ENCODE measurements around the gene BAD. TPM values are rescaled to one million over a fixed set of nuclear protein-coding genes. Genes with fewer than 3 reads are reported as not detected.
"Not testable (repeated sequence)": the region's sequence is repeated elsewhere in the genome, so short reads cannot be mapped to it uniquely, and the experiment has no call there.

BAD gene
- total RNA-seq = 10 to 100 TPM; 38.3 to 43.9 TPM

DNA sequence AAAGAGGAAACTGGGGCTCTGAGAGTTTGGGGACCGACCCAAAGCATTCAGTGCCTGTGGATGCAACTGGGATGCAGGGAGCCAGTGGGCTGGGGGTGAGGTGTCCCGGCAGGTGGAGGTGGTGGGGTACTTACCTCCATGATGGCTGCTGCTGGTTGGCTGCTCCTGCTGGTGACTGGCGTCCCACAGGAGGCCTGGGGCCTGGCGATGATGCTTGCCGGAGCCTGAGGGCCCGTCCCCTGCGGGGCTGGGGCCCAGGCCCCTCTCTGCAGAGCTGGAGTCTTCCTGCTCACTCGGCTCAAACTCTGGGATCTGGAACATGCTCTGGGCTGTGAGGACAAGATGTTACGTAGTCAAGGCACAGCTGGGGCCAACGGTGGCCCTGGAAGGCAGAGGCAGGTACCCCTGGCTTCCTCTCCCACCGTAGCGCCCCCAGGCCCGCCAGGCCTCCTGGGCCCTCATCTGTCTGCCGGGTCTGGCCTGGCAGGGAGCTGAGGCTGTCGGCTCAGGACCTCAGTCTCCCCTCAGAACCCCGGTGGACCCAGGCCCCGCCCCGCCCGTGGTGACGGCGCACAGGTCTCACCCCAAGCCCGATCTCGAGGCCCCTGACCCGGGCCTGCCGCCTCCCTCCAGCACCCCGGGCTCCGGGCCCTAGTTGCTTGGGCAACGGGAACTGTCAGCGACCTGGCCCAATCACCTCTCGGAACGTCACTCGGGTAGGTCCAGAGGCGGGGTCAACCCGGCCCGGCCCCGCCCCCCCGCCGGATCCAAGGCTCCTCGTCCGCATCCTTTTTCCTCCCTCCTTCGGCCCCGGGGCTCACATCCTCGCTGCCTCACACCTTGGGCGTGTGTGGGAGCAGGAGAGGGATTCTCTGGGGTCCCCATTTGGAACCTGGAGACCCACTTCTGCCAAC, at the start of gene BAD:
BAD (minus strand) TSS at position 618 of the 914 bp plus-strand sequence; CDS start at position 321, 297 bp downstream.
- Mint-ChIP-seq H3K4me1 (ENCODE audit: low read depth) (peaks cover 25% of the 10 kb centered on the region), H3K36me3 (ENCODE audit: low read depth) (peaks cover 15% of the 10 kb centered on the region), H3K27me3 (ENCODE audit: low read depth) (no peaks in the 10 kb centered on the region), H3K4me3 (peak within 1 kb of the TSS; percentile 81), H3K9me3 (ENCODE audit: insufficient read depth) (no peaks in the 10 kb centered on the region), H3K27ac (peak within 1 kb of the TSS; percentile 89)
- ATAC-seq (peak; percentile 86), DNase-seq (peak; percentile 95)
- ChIA-PET POLR2A (interaction anchor here (0.5 to 7.8 kb wide), 11 partner anchors 12 to 247 kb away, joined by 3 to 79 read pairs (median 6); partner anchors contain the start of genes ESRRA, FERMT3, NUDT22 and PRDX5), CTCF (interaction anchor here (0.9 to 8.6 kb wide), 8 partner anchors 12 to 79 kb away, joined by 3 to 118 read pairs (median 6); partner anchors contain the start of genes CATSPERZ, ESRRA, FERMT3 and FKBP2)

DNA sequence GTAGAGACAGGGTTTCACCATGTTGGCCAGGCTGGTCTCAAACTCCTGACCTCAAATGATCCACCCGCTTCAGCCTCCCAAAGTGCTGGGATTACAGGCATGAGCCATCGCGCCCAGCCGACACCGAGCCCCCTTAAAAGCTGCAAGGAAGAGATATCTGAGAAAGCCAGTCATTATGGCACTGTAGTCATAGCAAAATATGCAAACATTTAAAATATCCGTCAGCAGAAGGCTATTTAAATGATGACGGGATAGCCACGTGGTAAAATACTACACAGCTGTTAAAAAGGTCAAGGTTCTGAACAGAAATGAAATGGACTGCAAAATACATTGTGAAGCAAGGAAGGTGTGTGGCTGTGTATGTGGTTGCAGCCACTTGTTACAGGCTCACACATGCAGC, 49.1 kb upstream of the BAD start:
- Mint-ChIP-seq H3K4me3 (no peak overlapping the region), H3K9me3 (ENCODE audit: insufficient read depth) (no peaks in the 10 kb centered on the region), H3K4me1 (ENCODE audit: low read depth) (peaks cover 51% of the 10 kb centered on the region), H3K27me3 (ENCODE audit: low read depth) (no peaks in the 10 kb centered on the region), H3K36me3 (ENCODE audit: low read depth) (peaks cover 23% of the 10 kb centered on the region), H3K27ac (no peak overlapping the region)
- ChIA-PET CTCF (interaction anchor here (1.0 to 3.5 kb wide), 3 partner anchors 15 to 29 kb away, joined by 3 to 137 read pairs (median 30); partner anchors contain the start of genes ESRRA, PRDX5 and TRMT112), POLR2A (interaction anchor here (4.0 kb wide), 1 partner anchor 16 kb away, joined by 44 read pairs; the partner anchor contains the start of genes PRDX5 and TRMT112)
- ATAC-seq (no peak), DNase-seq (no peak)

DNA sequence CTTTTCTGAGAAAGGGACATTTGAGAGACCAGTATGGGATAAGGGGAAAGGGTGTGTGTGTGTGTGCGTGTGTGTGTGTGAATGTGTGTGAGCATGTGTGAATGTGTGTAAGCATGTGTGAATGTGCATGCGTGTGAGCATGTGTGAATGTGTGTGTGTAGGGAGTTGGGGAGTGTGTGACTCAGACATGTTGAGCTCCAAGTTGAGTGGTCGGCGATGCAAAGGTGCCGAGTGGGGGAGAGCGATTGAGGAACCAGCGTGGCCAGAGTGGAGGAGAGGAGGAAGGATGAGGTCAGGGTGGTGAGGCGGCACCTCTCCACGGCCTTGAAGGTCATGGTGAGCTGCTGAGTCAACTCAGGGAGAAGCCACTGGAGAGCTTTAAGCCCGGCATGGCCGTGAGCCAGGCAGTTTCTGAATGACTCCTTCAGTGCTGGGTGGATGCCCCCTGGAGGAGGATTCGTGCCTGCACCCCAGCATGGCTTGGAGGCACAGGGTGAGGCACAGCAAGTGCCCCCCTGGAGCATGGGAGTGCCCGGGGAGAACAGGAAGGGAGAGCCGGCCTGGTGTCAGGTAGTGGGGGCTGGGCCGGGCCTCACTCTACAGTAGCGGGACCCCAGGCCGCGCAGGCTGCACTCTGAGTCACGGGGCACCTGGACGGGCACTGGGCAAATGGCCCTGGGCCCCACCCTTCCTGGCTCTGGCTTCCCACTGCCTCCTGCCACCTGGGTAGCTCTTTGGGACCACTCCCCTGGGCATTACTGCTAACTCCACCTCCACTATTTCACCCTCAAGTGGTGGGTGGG, 47.3 kb upstream of the BAD start:
- Mint-ChIP-seq H3K4me3 (peak overlapping the region; percentile 1), H3K27ac (peak overlapping the region; percentile 86), H3K9me3 (ENCODE audit: insufficient read depth) (no peaks in the 10 kb centered on the region), H3K27me3 (ENCODE audit: low read depth) (peaks cover 2% of the 10 kb centered on the region), H3K36me3 (ENCODE audit: low read depth) (peaks cover 13% of the 10 kb centered on the region), H3K4me1 (ENCODE audit: low read depth) (peaks cover 38% of the 10 kb centered on the region)
- ATAC-seq (peak; percentile 95), DNase-seq (peak; percentile 89)
- POLR2A ChIA-PET = interaction anchor here (0.7 to 4.0 kb wide), 5 partner anchors 9 to 1149 kb away, joined by 3 to 44 read pairs (median 3); partner anchors contain the start of genes CCDC88B, FERMT3, PRDX5 and STIP1
- CTCF ChIA-PET = interaction anchor here (0.7 to 3.9 kb wide), 24 partner anchors 8 to 479 kb away, joined by 3 to 137 read pairs (median 6); partner anchors contain the start of genes CCDC88B, ESRRA, FERMT3 and PRDX5

DNA sequence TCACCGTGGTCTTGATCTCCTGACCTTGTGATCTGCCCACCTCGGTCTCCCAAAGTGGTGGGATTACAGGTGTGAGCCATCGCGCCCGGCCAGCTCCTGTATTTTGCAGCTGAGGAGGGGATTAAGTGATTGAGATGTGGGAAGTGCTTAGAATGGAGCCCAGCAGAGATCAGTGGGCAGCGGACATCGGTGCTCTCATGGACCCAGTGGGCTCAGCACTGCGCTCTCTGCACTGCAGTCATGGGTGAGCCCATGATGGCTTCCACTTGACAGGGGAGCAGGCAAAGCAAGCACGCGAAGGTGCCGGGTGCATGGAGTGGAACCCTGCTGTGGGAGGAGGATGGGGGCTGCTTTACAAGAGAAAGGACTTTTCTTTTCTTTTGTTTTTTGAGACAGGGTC, 46.4 kb upstream of the BAD start:
- Mint-ChIP-seq H3K4me1 (ENCODE audit: low read depth) (peaks cover 36% of the 10 kb centered on the region), H3K36me3 (ENCODE audit: low read depth) (peaks cover 13% of the 10 kb centered on the region), H3K27me3 (ENCODE audit: low read depth) (peaks cover 2% of the 10 kb centered on the region), H3K27ac (peak overlapping the region; percentile 25), H3K9me3 (ENCODE audit: insufficient read depth) (no peaks in the 10 kb centered on the region), H3K4me3 (no peak overlapping the region)
- ChIA-PET CTCF (interaction anchor here (0.8 to 3.9 kb wide), 20 partner anchors 7 to 478 kb away, joined by 3 to 137 read pairs (median 7); partner anchors contain the start of genes CCDC88B, ESRRA, FERMT3 and PRDX5), POLR2A (interaction anchor here (1.2 to 4.0 kb wide), 3 partner anchors 10 to 145 kb away, joined by 3 to 44 read pairs (median 22); partner anchors contain the start of genes CCDC88B, PRDX5, STIP1 and TRMT112)
- DNase-seq (no peak), ATAC-seq (no peak)

DNA sequence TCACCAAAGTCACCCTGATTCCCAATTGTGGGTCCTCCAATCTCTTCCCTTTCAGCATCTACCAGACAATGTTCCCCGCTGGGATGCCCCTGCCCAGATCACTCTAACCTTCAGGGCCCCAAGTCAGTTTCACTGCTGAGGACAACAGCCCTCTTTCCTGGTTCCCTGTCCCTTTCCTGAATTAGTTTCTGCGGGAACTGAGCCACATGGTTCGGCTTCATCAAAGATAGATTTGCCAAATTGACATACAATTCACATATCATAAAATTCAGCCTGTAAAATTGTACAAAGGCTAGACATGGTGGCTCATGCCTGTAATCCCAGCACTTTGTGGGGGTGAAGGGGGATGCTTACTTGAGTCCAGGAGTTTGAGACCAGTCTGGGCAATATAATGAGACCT, 43.5 kb upstream of the BAD start:
- ChIA-PET POLR2A (interaction anchor here (1.8 kb wide), 1 partner anchor 10 kb away, joined by 5 read pairs; the partner anchor contains the start of gene PRDX5), CTCF (no interaction called here)
- H3K36me3 Mint-ChIP-seq (ENCODE audit: low read depth) = no peaks in the 10 kb centered on the region
- no peak overlapping the region for H3K27ac Mint-ChIP-seq
- DNase-seq (no peak), ATAC-seq (no peak)
- H3K27me3 Mint-ChIP-seq (ENCODE audit: low read depth) = peaks cover 2% of the 10 kb centered on the region
- H3K4me3 Mint-ChIP-seq = no peak overlapping the region
- H3K9me3 Mint-ChIP-seq (ENCODE audit: insufficient read depth) = no peaks in the 10 kb centered on the region
- H3K4me1 Mint-ChIP-seq (ENCODE audit: low read depth) = peaks cover 28% of the 10 kb centered on the region

DNA sequence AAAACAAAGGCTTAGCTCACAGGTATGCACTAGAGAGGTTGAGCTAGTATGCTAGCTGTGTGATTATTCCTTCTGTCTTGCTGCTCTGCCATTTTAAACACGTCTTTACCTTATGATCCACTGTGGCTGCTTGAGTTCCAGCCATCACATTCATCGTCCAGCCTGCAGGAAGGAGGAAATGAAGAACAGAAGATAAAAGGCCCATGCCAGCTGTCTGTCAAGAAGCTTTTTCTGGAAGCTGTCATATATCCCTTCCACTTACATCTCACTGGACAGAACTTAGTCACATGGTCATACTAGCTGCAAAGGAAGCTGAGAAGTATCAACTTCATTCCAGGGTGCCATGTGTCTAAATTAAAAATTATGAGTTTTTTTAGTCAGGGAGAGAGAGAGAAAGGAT, 42.9 kb upstream of the BAD start:
- peaks cover 24% of the 10 kb centered on the region for H3K4me1 Mint-ChIP-seq (ENCODE audit: low read depth)
- no peaks in the 10 kb centered on the region for H3K9me3 Mint-ChIP-seq (ENCODE audit: insufficient read depth)
- no peaks in the 10 kb centered on the region for H3K36me3 Mint-ChIP-seq (ENCODE audit: low read depth)
- POLR2A ChIA-PET = interaction anchor here (1.8 kb wide), 1 partner anchor 9 kb away, joined by 5 read pairs; the partner anchor contains the start of gene PRDX5
- peaks cover 2% of the 10 kb centered on the region for H3K27me3 Mint-ChIP-seq (ENCODE audit: low read depth)
- CTCF ChIA-PET = interaction anchor here (0.8 kb wide), 2 partner anchors 10 to 16 kb away, joined by 3 to 6 read pairs; partner anchors contain the start of gene TRMT112
- ATAC-seq = no peak
- DNase-seq = no peak
- H3K27ac Mint-ChIP-seq = no peak overlapping the region
- H3K4me3 Mint-ChIP-seq = no peak overlapping the region

DNA sequence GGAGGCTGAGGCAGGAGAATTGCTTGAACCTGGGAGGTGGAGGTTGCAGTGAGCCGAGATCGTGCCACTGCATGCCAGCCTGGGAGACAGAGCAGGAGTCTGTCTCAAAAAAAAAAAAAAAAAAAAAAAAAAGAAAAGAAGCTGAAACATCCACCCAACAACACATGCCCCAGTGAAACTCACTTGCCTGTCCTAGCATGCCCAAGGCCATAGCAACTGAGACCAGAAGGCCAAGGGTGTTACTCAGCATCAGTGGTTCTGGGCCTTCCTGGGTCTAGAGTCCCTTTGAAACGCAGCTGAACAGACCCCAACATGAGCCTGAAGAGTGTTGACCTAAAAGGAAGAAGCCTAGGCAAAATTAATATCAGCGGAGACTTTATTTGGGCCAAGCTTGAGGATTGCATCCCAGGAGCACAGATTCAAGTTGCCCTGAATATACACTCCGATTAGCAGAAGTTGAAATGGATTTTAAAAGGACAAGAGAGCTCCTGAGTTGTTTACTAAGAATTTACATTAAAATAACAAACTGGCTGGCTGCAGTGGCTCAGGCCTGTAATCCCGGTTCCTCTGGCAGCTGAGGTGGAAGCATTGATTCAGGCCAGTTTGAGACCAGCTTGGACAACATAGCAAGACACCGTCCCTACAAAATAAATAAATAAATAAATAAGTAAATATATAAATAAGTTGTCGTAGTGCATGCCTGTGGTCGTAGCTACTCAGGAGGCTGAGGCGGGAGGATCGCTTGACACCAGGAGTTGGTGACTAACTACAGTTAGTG, 40.4 kb upstream of the BAD start:
- Mint-ChIP-seq H3K27ac (no peak overlapping the region), H3K27me3 (ENCODE audit: low read depth) (peaks cover 2% of the 10 kb centered on the region), H3K4me3 (no peak overlapping the region), H3K9me3 (ENCODE audit: insufficient read depth) (no peaks in the 10 kb centered on the region), H3K4me1 (ENCODE audit: low read depth) (peaks cover 16% of the 10 kb centered on the region), H3K36me3 (ENCODE audit: low read depth) (peaks cover 14% of the 10 kb centered on the region)
- ATAC-seq (no peak), DNase-seq (no peak)
- CTCF ChIA-PET = no interaction called here
- POLR2A ChIA-PET = no interaction called here

DNA sequence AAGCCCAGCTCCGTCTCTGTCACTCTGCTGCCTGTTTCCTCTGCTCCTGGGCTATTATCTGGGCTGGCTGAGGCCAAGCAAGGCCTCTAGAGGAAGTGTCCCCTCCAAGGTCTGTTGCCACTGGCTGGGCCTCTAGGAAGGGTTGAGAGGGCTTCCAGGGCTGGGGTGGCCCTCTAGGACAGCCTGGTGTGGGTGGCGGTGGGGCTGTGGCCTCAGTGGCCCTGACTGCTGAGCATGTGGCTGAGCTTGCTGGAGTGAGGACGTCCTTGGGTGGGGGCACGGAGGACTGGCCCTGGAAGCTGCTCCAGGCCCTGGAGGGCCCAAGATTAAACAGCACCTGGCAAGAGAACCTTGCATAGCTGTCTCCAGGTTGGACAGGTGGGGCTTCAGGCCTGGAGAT, 39.5 kb upstream of the BAD start:
- H3K4me3 Mint-ChIP-seq; H3K9me3 Mint-ChIP-seq (ENCODE audit: insufficient read depth); DNase-seq; H3K27ac Mint-ChIP-seq; H3K27me3 Mint-ChIP-seq (ENCODE audit: low read depth); ATAC-seq: not testable (repeated sequence)
- POLR2A ChIA-PET = interaction anchor here (0.5 to 1.6 kb wide), 4 partner anchors 15 to 507 kb away, joined by 3 to 5 read pairs (median 4); partner anchors contain the start of gene CCDC88B
- H3K4me1 Mint-ChIP-seq (ENCODE audit: low read depth) = peaks cover 23% of the 10 kb centered on the region
- CTCF ChIA-PET = interaction anchor here (1.4 kb wide), 1 partner anchor 8 kb away, joined by 7 read pairs; no protein-coding TSS in a partner anchor
- H3K36me3 Mint-ChIP-seq (ENCODE audit: low read depth) = peaks cover 14% of the 10 kb centered on the region

DNA sequence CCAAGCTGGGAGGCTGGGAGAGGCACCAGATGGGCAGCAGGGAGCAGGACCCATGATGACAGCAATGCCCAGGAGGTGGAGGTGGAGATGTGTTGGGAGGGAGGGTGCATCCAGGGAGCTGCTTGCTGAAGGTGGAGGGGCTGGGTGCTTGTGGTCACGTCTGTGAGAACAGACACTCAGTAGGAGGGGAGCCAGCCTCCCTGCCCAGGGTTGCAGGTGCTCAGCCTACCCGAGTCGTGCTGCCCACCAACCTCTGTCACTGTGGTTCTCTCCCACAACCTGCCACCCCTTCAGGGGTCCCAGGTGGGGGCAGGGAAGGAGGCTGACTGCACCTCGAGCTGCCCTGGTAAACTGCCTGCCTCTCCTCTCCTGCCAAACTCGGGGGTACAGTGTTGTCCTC, 38.9 kb upstream of the BAD start:
- Mint-ChIP-seq H3K4me1 (ENCODE audit: low read depth) (peaks cover 27% of the 10 kb centered on the region), H3K27ac (no peak overlapping the region), H3K4me3 (no peak overlapping the region), H3K36me3 (ENCODE audit: low read depth) (peaks cover 14% of the 10 kb centered on the region), H3K9me3 (ENCODE audit: insufficient read depth) (no peaks in the 10 kb centered on the region), H3K27me3 (ENCODE audit: low read depth) (peaks cover 2% of the 10 kb centered on the region)
- ChIA-PET POLR2A (interaction anchor here (0.5 to 1.6 kb wide), 4 partner anchors 14 to 507 kb away, joined by 3 to 5 read pairs (median 4); partner anchors contain the start of gene CCDC88B), CTCF (interaction anchor here (1.4 kb wide), 1 partner anchor 8 kb away, joined by 7 read pairs; no protein-coding TSS in a partner anchor)
- no peak for ATAC-seq
- DNase-seq = no peak

DNA sequence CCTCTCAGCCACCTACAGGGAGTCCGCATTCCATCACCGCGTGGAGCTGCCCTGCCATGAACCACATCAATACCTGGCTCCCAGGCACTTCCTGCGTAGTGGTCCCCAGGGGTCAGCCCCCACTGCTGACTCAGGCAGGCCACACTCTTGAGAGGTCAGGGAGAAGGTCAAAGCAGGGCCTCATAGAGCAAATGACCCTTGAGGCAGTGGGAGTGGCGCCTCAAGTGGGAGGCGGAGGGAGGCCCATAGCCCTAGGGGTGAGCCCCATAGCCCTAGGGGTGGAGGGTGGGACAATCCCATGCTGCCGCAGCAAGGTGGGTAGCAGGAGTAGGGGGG, 38.4 kb upstream of the BAD start:
- H3K36me3 Mint-ChIP-seq (ENCODE audit: low read depth) = peaks cover 14% of the 10 kb centered on the region
- peaks cover 31% of the 10 kb centered on the region for H3K4me1 Mint-ChIP-seq (ENCODE audit: low read depth)
- H3K4me3 Mint-ChIP-seq = no peak overlapping the region
- ChIA-PET POLR2A (interaction anchor here (1.6 kb wide), 1 partner anchor 17 kb away, joined by 4 read pairs; the partner anchor contains the start of gene CCDC88B), CTCF (interaction anchor here (0.6 to 1.4 kb wide), 2 partner anchors 9 to 32 kb away, joined by 3 to 7 read pairs; no protein-coding TSS in a partner anchor)
- no peak overlapping the region for H3K27ac Mint-ChIP-seq
- ATAC-seq = no peak
- H3K27me3 Mint-ChIP-seq (ENCODE audit: low read depth) = peaks cover 2% of the 10 kb centered on the region
- no peaks in the 10 kb centered on the region for H3K9me3 Mint-ChIP-seq (ENCODE audit: insufficient read depth)
- no peak for DNase-seq
